Measurements from ENCODE around the gene SLC16A2.
"Not testable (repeated sequence)": the region's sequence is repeated elsewhere in the genome, so short reads cannot be mapped to it uniquely, and the experiment has no call there.

Gene SLC16A2

GRCh38 chrX:74448669-74449068, 27.4 kb downstream of the SLC16A2 start:
- DNase-seq: no peak

GRCh38 chrX:74449322-74449936, 28.1 kb downstream of the SLC16A2 start:
- DNase-seq: no peak

- DNase-seq: no peak
Observed at GRCh38 chrX:74449937-74450330, 28.6 kb downstream of the SLC16A2 start.

GRCh38 chrX:74450803-74451449, 29.6 kb downstream of the SLC16A2 start:
- DNase-seq: peak; percentile 66 to 77

GRCh38 chrX:74451450-74452198, 30.3 kb downstream of the SLC16A2 start:
- DNase-seq: peak in 1 of 2 donors; percentile 41

- DNase-seq: no peak
Observed at GRCh38 chrX:74452199-74452481, 30.8 kb downstream of the SLC16A2 start.

GRCh38 chrX:74453178-74453577, 31.9 kb downstream of the SLC16A2 start:
- no peak for DNase-seq

GRCh38 chrX:74454233-74454632, 32.9 kb downstream of the SLC16A2 start:
- DNase-seq: not testable (repeated sequence)

GRCh38 chrX:74458736-74459135, 37.4 kb downstream of the SLC16A2 start:
- DNase-seq: no peak

- no peak for DNase-seq
Observed at GRCh38 chrX:74461384-74461783, 40.1 kb downstream of the SLC16A2 start.

- DNase-seq: no peak
Observed at GRCh38 chrX:74464722-74465121, 43.4 kb downstream of the SLC16A2 start.

- no peak for DNase-seq
Observed at GRCh38 chrX:74465424-74465823, 44.1 kb downstream of the SLC16A2 start.

GRCh38 chrX:74467656-74468055, 46.4 kb downstream of the SLC16A2 start:
- DNase-seq: no peak

- peak in 1 of 2 donors; percentile 13 for DNase-seq
Observed at GRCh38 chrX:74473116-74473515, 51.8 kb downstream of the SLC16A2 start.

GRCh38 chrX:74490247-74490646, 69.0 kb downstream of the SLC16A2 start:
- DNase-seq: peak; percentile 25 to 65

GRCh38 chrX:74492720-74493201, 71.5 kb downstream of the SLC16A2 start:
- DNase-seq: peak; percentile 2 to 6

GRCh38 chrX:74493806-74494205, 72.5 kb downstream of the SLC16A2 start:
- DNase-seq: no peak

- DNase-seq: no peak
Observed at GRCh38 chrX:74498924-74499323, 77.6 kb downstream of the SLC16A2 start.

GRCh38 chrX:74500067-74500466, 78.8 kb downstream of the SLC16A2 start:
- DNase-seq: no peak

- no peak for DNase-seq
Observed at GRCh38 chrX:74500555-74500954, 79.3 kb downstream of the SLC16A2 start.

- no peak for DNase-seq
Observed at GRCh38 chrX:74505437-74505836, 84.1 kb downstream of the SLC16A2 start.

GRCh38 chrX:74506317-74507115, 85.2 kb downstream of the SLC16A2 start:
- no peak for DNase-seq

GRCh38 chrX:74507191-74507590, 85.9 kb downstream of the SLC16A2 start:
- no peak for DNase-seq
